Stimulated activated CD4-positive, alpha-beta T cell treated with anti-CD3 and anti-CD28 coated beads, Interleukin-12 subunit alpha, Interleukin-12 subunit beta, amount 100 ng/mL, for 4 hours (primary cell): ENCODE results near the gene RASSF6.
"Not testable (repeated sequence)": the region's sequence is repeated elsewhere in the genome, so short reads cannot be mapped to it uniquely, and the experiment has no call there.

Experiments used
- DNase-seq: peaks from one replicate; pipeline ENCODE4 v3.0.0-alpha.2; 2020

The RASSF6 gene, protein sequence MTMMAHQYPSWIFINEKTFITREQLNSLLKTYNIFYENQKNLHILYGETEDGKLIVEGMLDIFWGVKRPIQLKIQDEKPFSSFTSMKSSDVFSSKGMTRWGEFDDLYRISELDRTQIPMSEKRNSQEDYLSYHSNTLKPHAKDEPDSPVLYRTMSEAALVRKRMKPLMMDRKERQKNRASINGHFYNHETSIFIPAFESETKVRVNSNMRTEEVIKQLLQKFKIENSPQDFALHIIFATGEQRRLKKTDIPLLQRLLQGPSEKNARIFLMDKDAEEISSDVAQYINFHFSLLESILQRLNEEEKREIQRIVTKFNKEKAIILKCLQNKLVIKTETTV

DNA sequence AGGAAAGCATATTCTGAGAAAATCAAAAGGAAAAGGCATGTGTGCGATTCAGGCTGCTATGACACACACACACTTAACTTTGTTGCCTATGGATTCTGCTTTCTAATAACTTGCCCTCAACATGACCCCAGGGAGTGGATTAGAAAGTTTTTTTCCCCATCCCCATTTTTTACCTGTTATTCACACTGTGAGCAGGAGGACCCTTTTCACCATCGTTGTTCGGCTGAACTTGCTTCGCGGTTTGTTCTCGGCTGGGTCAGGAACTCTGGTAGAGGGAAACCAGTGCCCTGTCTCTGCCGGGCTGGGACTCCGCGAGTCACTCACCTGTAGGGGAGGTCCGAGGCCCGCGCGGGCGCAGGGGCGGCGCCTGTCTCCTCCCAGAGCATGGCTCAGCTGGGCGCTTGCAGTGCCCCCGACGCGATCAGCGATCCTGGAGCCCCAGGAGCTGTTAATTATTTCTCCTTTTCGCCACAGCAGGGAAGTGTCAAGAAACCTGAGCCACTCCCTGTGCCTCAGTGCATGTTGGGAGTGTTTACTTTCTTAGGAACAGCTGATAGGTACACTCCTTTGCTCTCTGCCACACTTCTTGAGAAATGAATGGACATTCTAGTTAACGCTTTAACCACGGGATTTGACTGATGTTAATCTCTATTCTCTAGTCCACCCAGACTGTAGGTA, at the start of gene RASSF6:
Gene RASSF6, minus strand, starts transcription at position 322 of the 678 bp plus-strand sequence. CDS start 8,641 bp downstream, outside the sequence.
- DNase-seq, result peak; percentile 0

DNA sequence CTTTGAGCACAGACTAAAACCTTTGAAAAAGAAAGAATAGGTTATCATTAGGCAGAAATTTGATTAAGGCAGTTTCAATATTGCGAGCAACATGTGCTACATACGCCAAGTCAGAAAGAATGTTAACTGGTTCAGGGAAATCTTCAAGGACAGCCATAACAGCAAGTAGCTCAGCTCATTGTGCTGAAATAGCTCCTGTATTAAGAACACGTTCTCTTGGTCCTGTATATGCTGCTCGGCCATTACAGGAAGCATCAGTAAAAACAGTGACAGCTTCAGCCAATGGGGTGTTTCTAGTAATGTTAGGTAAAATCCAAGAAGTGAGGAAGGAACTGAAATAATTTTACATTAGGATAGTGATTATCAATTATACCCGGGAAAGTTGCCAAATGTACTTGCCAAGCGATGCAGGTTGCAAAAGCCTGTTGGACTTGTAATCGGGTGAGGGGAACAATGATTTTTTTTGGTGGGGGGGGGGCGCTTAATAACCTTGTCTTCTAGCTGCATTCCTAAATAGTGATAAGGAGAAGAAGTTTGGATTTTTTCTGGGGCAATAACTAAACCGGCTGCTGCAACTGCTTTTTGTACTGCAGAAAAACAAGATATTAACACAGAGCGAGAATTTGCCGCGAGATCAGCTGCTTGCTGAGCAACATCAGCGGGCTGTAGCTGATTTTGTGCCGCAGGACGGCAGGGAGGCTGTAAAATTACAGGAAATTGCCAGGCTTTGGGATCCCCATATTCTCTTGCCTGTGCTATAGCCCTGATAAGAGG, 49.4 kb upstream of the RASSF6 start:
- no peak for DNase-seq

DNA sequence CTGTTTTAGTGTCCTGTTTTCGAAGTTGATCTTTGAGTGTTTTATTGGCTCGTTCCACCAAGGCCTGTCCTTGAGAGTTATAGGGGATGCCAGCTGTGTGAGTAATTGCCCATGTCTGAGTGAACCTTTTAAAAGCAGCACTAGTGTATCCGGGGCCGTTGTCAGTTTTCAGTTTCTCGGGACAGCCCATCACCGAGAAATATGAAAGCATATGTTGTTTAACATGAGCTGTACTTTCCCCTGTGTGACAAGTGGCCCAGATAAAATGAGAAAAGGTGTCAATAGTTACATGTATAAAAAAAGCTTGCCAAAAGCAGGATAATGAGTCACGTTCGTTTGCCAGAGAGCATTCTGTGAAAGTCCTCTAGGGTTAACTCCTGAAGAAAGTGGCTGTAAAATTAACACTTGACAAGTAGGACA, 48.6 kb upstream of the RASSF6 start:
- no peak for DNase-seq

DNA sequence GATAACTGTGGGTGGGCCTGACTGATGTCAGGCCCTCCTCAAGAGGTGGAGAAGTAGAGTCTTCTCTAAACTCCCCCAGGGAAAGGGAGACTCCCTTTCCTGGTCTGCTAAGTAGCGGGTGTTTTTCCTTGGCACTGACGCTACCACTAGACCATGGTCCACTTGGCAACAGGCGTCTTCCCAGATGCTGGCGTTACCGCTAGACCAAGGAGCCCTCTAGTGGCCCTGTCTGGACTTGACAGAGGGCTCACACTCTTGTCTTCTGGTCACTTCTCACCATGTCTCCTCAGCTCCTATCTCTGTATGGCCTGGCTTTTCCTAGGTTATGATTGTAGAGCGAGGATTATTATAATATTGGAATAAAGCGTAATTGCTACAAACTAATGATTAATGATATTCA, 45.7 kb upstream of the RASSF6 start:
- not testable (repeated sequence) for DNase-seq

DNA sequence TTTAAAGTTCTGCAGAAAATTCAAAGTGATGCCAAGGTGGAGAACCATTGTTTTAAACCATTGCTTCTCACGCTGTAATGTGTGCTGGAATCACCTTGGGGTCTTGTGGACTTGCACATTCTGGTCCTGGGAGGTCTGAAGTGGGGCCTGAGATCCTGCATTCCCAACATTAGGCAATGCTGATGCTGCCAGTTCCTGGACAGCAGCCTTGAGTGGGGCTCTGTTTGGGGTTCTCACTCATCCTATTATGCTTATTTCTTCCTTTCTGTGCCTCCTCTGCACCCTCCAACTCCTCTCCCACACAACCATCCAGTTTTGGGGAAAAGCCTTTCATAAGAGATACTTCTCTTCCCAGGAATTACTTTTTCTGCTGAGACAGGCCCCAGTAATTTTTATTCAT, 44.2 kb upstream of the RASSF6 start:
- DNase-seq, result no peak

GRCh38 chr4:73663576-73663975, 43.3 kb upstream of the RASSF6 start:
- no peak for DNase-seq

DNA sequence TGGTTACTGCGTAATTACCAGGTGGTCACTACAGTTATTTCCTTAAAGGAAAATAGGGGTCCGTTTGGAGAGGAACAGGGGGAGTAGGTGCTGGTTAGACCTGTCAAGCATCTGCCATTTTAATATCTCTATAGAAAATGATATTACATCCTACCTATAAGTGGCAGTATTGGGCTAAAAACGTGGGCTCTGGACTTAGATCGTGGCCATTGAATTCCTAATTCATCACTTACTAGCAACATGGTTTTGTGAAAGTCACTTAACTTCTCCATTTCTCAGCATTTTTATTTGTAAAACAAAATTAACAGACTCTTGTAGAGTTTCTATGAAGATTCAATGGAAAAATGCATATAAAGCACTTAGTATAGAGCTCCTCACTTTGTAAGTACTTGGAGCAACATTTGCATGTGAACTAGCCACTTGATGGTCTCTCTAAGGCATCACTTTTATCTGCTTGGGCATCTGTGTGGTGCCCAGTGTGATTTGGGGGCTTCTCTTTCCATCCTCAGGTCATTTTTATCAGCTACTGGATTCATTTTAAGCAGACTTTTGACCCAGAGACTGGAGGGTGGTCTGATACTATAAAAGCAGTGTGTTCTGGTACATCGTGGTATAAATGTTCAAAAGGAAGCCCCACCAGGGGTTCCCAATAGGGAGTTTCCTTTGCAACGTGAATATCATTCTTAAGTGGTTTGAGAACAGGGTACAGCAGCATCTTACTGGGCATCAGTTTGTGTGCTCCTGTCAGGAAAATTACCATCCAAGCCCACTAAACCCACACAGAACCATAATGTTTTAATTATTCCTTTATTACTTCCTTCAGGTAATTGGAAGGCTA, 42.7 kb upstream of the RASSF6 start:
- DNase-seq, result no peak

DNA sequence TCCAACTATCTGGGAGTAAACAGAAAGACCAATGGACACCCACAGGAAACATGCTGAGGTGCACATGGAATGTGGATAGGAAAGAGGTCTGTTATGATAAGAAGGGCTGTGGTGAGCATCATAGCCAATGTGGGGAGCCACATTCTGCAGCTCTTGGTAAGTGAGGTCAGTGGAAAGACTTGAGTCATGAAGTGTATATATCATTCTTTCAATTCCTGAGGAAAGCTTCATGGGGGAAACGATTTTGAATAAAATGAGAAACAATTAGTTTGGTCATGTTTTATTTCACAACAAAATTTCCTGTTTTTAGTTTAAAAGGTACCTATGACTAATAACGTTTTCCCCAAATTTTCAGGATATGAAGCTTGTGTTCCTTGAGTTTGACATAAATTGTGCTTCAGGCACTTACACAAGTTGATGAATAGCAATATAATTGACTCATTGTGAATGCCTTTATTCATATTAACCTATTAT, 41.4 kb upstream of the RASSF6 start:
- DNase-seq, result no peak

DNA sequence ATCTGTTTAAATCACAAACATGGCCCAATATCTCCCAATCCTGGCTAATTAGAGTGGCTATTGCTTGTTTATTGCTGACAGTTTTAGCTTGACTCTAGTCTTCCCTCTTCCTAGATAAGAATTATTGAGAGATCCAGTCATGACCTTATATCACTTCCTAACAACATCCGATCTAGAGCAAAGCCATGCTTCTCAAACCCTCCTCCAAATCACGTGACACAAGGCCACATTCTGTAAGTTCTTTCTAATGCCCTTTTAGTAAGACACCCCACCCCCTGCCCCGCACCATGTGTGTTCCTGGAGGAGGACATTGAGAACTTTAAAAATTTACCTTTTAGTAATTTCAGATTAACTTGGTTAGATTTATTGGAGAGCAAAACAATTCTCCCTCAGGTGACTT, 40.6 kb upstream of the RASSF6 start:
- DNase-seq, result no peak

GRCh38 chr4:73653695-73654106, 33.5 kb upstream of the RASSF6 start:
- no peak for DNase-seq

- DNase-seq, result no peak
Observed at GRCh38 chr4:73650250-73650649, 30.0 kb upstream of the RASSF6 start.

DNA sequence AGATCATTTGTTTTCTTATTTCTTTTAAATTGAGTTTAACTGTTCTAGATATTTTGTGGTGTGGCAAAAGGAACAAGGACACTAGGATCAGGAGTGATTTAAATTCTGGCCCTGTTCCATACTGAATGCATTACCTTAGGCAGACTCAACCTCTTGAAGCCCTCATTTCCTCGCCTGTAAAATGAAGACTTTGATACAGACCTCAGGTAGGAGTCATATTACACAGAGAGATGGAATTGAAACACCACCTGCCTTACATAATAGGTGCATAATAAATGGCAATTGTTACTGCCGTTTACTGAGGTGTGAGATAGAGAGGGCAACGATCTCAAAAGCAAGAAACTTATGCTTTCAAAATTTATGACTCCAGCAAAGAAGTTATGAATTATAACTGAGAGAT, 28.2 kb upstream of the RASSF6 start:
- no peak for DNase-seq

- DNase-seq, result no peak
Observed at GRCh38 chr4:73646117-73646516, 25.9 kb upstream of the RASSF6 start.

DNA sequence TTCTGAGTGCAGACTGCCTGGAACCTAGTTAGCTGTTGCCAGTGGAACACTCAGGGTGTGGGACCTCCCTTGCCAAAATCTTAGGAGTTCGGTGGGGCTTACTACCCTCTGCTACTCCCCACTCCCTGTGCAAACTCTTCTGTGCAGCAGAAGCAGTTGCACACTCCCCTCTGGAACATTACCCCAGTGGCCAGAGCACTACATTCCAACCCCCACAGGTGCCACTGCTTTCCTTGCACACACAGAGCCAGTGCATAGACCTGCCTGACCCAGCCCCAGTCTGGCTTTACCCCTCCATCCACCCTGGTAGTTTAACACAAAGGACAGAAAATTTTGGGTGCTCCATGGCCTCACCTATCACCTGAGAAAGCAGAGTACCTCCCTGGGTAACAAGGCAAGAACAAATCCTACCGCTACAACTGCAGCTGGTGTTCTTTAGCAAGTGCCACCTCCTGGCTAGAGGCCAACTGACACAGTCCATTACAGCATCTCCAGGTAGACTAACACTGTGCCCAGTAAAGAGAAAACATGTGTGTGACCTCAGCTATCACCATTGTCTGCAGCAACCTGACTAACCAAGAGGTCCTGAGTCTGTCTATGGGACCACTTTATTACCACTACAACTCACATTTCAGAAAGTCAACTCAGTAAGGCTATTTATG, 11.5 kb upstream of the RASSF6 start:
- no peak for DNase-seq

DNA sequence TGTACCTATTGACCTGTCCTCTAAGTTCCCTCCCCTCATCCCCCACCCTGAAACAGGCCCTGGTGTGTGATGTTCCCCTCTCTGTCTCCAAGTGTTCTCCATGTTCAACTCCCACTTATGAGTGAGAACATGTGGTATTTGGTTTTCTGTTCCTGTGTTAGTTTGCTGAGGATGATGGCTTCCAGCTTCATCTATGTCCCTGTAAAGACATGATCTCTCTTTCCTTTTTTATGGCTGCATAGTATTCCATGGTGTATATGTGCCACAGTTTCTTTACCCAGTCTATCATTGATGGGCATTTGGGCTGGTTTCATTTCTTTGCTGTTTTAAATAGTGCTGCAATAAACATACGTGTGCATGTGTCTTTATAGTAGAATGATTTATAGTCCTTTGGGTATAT, 8.6 kb upstream of the RASSF6 start:
- DNase-seq, result not testable (repeated sequence)

- no peak for DNase-seq
Observed at GRCh38 chr4:73621357-73621756, 1.1 kb upstream of the RASSF6 start.

GRCh38 chr4:73619346-73619745, 890 bp downstream of the RASSF6 start:
- no peak for DNase-seq

DNA sequence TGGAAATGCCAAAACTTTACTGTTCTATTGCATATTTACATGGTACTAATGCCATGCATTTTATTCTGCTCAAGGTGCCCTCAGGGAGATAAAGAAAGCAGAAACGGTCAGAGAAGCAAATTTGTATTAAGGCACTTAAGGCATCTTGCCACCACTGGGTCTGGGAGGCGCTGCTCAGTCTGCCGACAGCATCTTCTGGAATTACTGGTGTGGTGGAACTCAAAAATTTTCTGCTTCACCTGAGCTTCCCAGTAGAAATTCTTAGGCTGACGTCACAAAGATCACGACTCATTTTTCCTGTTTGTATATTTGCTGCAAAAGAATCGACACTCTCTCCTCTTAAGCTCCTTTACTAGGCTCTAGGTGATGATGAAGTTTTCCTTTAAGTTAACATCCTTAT, 3.0 kb downstream of the RASSF6 start:
- DNase-seq, result no peak

DNA sequence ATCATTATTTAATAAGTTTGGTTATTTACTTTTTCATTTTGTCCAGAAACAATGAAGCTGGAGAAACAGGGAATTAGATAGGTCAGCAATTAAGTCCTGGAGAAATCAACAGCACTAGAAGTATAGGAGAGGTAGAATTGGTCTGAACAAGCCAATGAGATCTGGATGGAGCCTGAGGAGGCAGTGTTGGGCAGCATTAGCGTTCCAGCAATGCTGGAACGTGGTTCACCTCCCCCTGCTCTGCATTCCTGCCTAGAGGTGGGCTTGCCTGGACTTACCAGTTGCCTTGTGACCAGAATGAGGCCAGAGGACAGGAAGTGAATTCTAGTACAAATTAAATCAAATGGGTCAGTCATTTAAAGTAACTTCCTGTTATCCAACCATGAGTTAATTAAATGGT, 4.6 kb downstream of the RASSF6 start:
- no peak for DNase-seq

GRCh38 chr4:73614311-73614867, 5.8 kb downstream of the RASSF6 start:
- DNase-seq, result no peak

DNA sequence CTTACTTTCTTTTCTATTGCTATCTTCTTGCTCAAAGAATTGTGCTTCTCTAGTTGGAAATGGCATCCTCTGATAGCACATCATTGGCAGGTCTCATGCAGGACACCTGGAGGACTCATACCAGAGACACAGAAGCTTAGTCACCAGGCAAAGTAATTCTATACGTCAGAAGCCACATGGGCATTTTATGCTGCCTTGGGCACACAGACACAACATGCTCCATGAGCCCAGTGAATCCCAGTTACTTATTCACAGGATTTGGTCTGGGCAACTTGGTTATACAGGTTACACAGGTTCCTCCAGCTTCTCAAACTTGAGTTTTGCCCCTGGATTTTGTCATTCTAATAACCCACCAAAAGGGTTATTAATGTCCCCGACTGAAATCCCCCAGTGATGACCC, 7.1 kb downstream of the RASSF6 start:
- no peak for DNase-seq

GRCh38 chr4:73612032-73612431, 8.2 kb downstream of the RASSF6 start:
- DNase-seq, result no peak
